Myocyte (in vitro differentiated cells): ENCODE data around the gene TOGARAM2. TPM values are rescaled to one million over a fixed set of nuclear protein-coding genes. Genes with fewer than 3 reads are reported as not detected.

Experiments
- DNase-seq: peaks from one replicate; pipeline ENCODE4 v3.0.0-alpha.2; 2012; ENCODE audit warnings: low read depth
- total RNA-seq: library from RNA; depleted of rRNA; stranded (reverse); fragments of >200 nt; gene quantifications from 2 replicates; pipeline ENCODE4 v1.2.3, GENCODE V29; 2014

The TOGARAM2 gene
- total RNA-seq, 1 donor from 2014 or later = 1.7 TPM

GRCh38 chr2:28997847-28998735 is 17.0 kb downstream of the TOGARAM2 start:
- no peak for DNase-seq

GRCh38 chr2:29000481-29000880 is 19.4 kb downstream of the TOGARAM2 start:
- no peak for DNase-seq

- no peak for DNase-seq
These were observed 19.9 kb downstream of the TOGARAM2 start for GRCh38 chr2:29000956-29001355.

GRCh38 chr2:29001806-29002205 is 20.7 kb downstream of the TOGARAM2 start:
- DNase-seq = no peak

- DNase-seq = no peak
These were observed 23.7 kb downstream of the TOGARAM2 start for GRCh38 chr2:29004755-29005154.

GRCh38 chr2:29005331-29005730 is 24.2 kb downstream of the TOGARAM2 start:
- no peak for DNase-seq

GRCh38 chr2:29006092-29006979 is 25.2 kb downstream of the TOGARAM2 start:
- DNase-seq = no peak

- no peak for DNase-seq
These were observed 25.8 kb downstream of the TOGARAM2 start for GRCh38 chr2:29006980-29007301.

- no peak for DNase-seq
These were observed 28.2 kb downstream of the TOGARAM2 start for GRCh38 chr2:29009270-29009669.

- no peak for DNase-seq
These were observed 28.9 kb downstream of the TOGARAM2 start for GRCh38 chr2:29009711-29010677.

GRCh38 chr2:29010946-29011345 is 29.8 kb downstream of the TOGARAM2 start:
- peak; percentile 97 for DNase-seq

GRCh38 chr2:29011418-29012060 is 30.4 kb downstream of the TOGARAM2 start:
- peak; percentile 99 for DNase-seq

GRCh38 chr2:29012211-29012681 is 31.1 kb downstream of the TOGARAM2 start:
- DNase-seq = peak; percentile 96

- DNase-seq = peak; percentile 61
These were observed 32.1 kb downstream of the TOGARAM2 start for GRCh38 chr2:29013057-29013780.

- DNase-seq = no peak
These were observed 33.2 kb downstream of the TOGARAM2 start for GRCh38 chr2:29014331-29014730.

GRCh38 chr2:29014811-29015421 is 33.8 kb downstream of the TOGARAM2 start:
- DNase-seq = peak; percentile 78

GRCh38 chr2:29015701-29016470 is 34.8 kb downstream of the TOGARAM2 start:
- no peak for DNase-seq

- no peak for DNase-seq
These were observed 35.4 kb downstream of the TOGARAM2 start for GRCh38 chr2:29016504-29016903.
